HEK293 (cell line): Measurements from ENCODE around the gene CYB561D2.

Experiments
- BCL11B ChIP-seq: fragments of 450-650 bp; formaldehyde crosslinking; IDR thresholded peaks from 2 replicates; pipeline ENCODE4 v1.5.1; 2016; ENCODE audit warnings: low read depth, missing biosample characterization, missing genetic modification characterization
- IKZF3 ChIP-seq: fragments of 450-650 bp; IDR thresholded peaks from 2 replicates; pipeline ENCODE4 v1.5.0; 2018; ENCODE audit warnings: missing biosample characterization, mild to moderate bottlenecking, missing genetic modification characterization, moderate library complexity
- KLF10 ChIP-seq: fragments of 450-650 bp; IDR thresholded peaks from 2 replicates; pipeline ENCODE4 v1.5.1; 2018; ENCODE audit warnings: missing biosample characterization, mild to moderate bottlenecking, missing genetic modification characterization
- OVOL3 ChIP-seq: fragments of 450-650 bp; formaldehyde crosslinking; IDR thresholded peaks from 2 replicates; pipeline ENCODE4 v1.5.1; 2016; ENCODE audit warnings: missing biosample characterization, missing genetic modification characterization
- PRDM1 ChIP-seq: fragments of 450-650 bp; formaldehyde crosslinking; IDR thresholded peaks from 2 replicates; pipeline ENCODE4; 2016; ENCODE audit warnings: missing biosample characterization, missing genetic modification characterization
- REPIN1 ChIP-seq: fragments of 450-650 bp; formaldehyde crosslinking; IDR thresholded peaks from 2 replicates; pipeline ENCODE4 v1.5.1; 2017; ENCODE audit warnings: missing biosample characterization, missing genetic modification characterization, low read depth
- SP3 ChIP-seq: fragments of 450-650 bp; formaldehyde crosslinking; IDR thresholded peaks from 2 replicates; pipeline ENCODE4 v1.5.1; 2016; ENCODE audit warnings: missing biosample characterization, missing genetic modification characterization
- TRIM28 ChIP-seq: IDR thresholded peaks from 2 replicates; pipeline ENCODE4 v1.6.1; 2011; ENCODE audit warnings: low read length, control low read depth, borderline replicate concordance
- YY1 ChIP-seq: fragments of 450-650 bp; formaldehyde crosslinking; IDR thresholded peaks from 2 replicates; pipeline ENCODE4 v1.5.1; 2018; ENCODE audit warnings: missing biosample characterization, missing genetic modification characterization
- YY2 ChIP-seq: fragments of 450-650 bp; formaldehyde crosslinking; IDR thresholded peaks from 2 replicates; pipeline ENCODE4 v1.5.1; 2016; ENCODE audit warnings: missing biosample characterization, missing genetic modification characterization
- ZBTB26 ChIP-seq: fragments of 450-650 bp; formaldehyde crosslinking; optimal IDR thresholded peaks from 2 replicates; pipeline ENCODE3; 2016; ENCODE audit warnings: missing biosample characterization, mild to moderate bottlenecking, missing genetic modification characterization
- ZBTB44 ChIP-seq: fragments of 450-650 bp; IDR thresholded peaks from 2 replicates; pipeline ENCODE4 v1.5.1; 2018; ENCODE audit warnings: missing biosample characterization, mild to moderate bottlenecking, missing genetic modification characterization
- ZBTB48 ChIP-seq: fragments of 450-650 bp; formaldehyde crosslinking; IDR thresholded peaks from 2 replicates; pipeline ENCODE4 v1.5.1; 2016; ENCODE audit warnings: missing biosample characterization, missing genetic modification characterization
- ZEB2 ChIP-seq: fragments of 450-650 bp; formaldehyde crosslinking; IDR thresholded peaks from 2 replicates; pipeline ENCODE4 v1.5.1; 2016; ENCODE audit warnings: missing biosample characterization, missing genetic modification characterization
- ZFP69B ChIP-seq: fragments of 450-650 bp; formaldehyde crosslinking; IDR thresholded peaks from 2 replicates; pipeline ENCODE4 v1.5.1; 2016; ENCODE audit warnings: missing biosample characterization, missing genetic modification characterization
- ZNF10 ChIP-seq: fragments of 450-650 bp; formaldehyde crosslinking; IDR thresholded peaks from 2 replicates; pipeline ENCODE4 v1.5.1; 2017; ENCODE audit warnings: missing biosample characterization, missing genetic modification characterization
- ZNF169 ChIP-seq: fragments of 450-650 bp; formaldehyde crosslinking; IDR thresholded peaks from 2 replicates; pipeline ENCODE4 v1.5.1; 2016; ENCODE audit warnings: missing biosample characterization, missing genetic modification characterization
- ZNF202 ChIP-seq: fragments of 450-650 bp; formaldehyde crosslinking; IDR thresholded peaks from 2 replicates; pipeline ENCODE4 v1.5.1; 2016; ENCODE audit warnings: missing biosample characterization, missing genetic modification characterization, borderline replicate concordance
- ZNF221 ChIP-seq: fragments of 450-650 bp; formaldehyde crosslinking; IDR thresholded peaks from 2 replicates; pipeline ENCODE4 v1.5.1; 2017; ENCODE audit warnings: missing biosample characterization, missing genetic modification characterization, borderline replicate concordance
- ZNF223 ChIP-seq: fragments of 450-650 bp; formaldehyde crosslinking; IDR thresholded peaks from 2 replicates; pipeline ENCODE4 v1.5.1; 2016; ENCODE audit warnings: missing biosample characterization, missing genetic modification characterization
- ZNF350 ChIP-seq: fragments of 450-650 bp; formaldehyde crosslinking; IDR thresholded peaks from 2 replicates; pipeline ENCODE4 v1.5.0; 2017; ENCODE audit warnings: missing biosample characterization, mild to moderate bottlenecking, missing genetic modification characterization
- ZNF366 ChIP-seq: fragments of 450-650 bp; formaldehyde crosslinking; conservative IDR thresholded peaks from 2 replicates; pipeline ENCODE4 v1.5.1; 2016; ENCODE audit warnings: missing biosample characterization, missing genetic modification characterization
- ZNF391 ChIP-seq: fragments of 450-650 bp; formaldehyde crosslinking; IDR thresholded peaks from 2 replicates; pipeline ENCODE4 v1.5.1; 2016; ENCODE audit warnings: low read depth, missing biosample characterization, missing genetic modification characterization, borderline replicate concordance
- ZNF404 ChIP-seq: fragments of 450-650 bp; formaldehyde crosslinking; IDR thresholded peaks from 2 replicates; pipeline ENCODE4 v1.5.1; 2017; ENCODE audit warnings: missing biosample characterization, missing genetic modification characterization
- ZNF423 ChIP-seq: fragments of 450-650 bp; formaldehyde crosslinking; IDR thresholded peaks from 2 replicates; pipeline ENCODE4 v1.5.1; 2016; ENCODE audit warnings: missing biosample characterization, missing genetic modification characterization
- ZNF514 ChIP-seq: fragments of 450-650 bp; formaldehyde crosslinking; IDR thresholded peaks from 2 replicates; pipeline ENCODE4 v1.5.1; 2016; ENCODE audit warnings: missing biosample characterization, missing genetic modification characterization
- ZNF596 ChIP-seq: fragments of 450-650 bp; IDR thresholded peaks from 2 replicates; pipeline ENCODE4 v1.5.0; 2018; ENCODE audit warnings: missing biosample characterization, mild to moderate bottlenecking, missing genetic modification characterization, moderate library complexity
- ZNF621 ChIP-seq: fragments of 450-650 bp; formaldehyde crosslinking; IDR thresholded peaks from 2 replicates; pipeline ENCODE4 v1.5.1; 2017; ENCODE audit warnings: missing biosample characterization, missing genetic modification characterization
- ZNF645 ChIP-seq: fragments of 450-650 bp; formaldehyde crosslinking; IDR thresholded peaks from 2 replicates; pipeline ENCODE4; 2016; ENCODE audit warnings: missing biosample characterization, missing genetic modification characterization
- ZNF654 ChIP-seq: fragments of 450-650 bp; formaldehyde crosslinking; IDR thresholded peaks from 2 replicates; pipeline ENCODE4 v1.5.1; 2016; ENCODE audit warnings: low read depth, missing biosample characterization, missing genetic modification characterization
- ZNF664 ChIP-seq: fragments of 450-650 bp; formaldehyde crosslinking; IDR thresholded peaks from 2 replicates; pipeline ENCODE4 v1.5.1; 2016; ENCODE audit warnings: missing biosample characterization, missing genetic modification characterization
- ZNF670 ChIP-seq: fragments of 450-650 bp; formaldehyde crosslinking; IDR thresholded peaks from 2 replicates; pipeline ENCODE4 v1.5.1; 2016; ENCODE audit warnings: missing biosample characterization, missing genetic modification characterization, low read depth
- ZNF692 ChIP-seq: fragments of 450-650 bp; formaldehyde crosslinking; IDR thresholded peaks from 2 replicates; pipeline ENCODE4 v1.5.1; 2016; ENCODE audit warnings: missing biosample characterization, missing genetic modification characterization
- ZNF776 ChIP-seq: fragments of 450-650 bp; formaldehyde crosslinking; IDR thresholded peaks from 2 replicates; pipeline ENCODE4 v1.5.0; 2017; ENCODE audit warnings: missing biosample characterization, missing genetic modification characterization, borderline replicate concordance
- ZNF791 ChIP-seq: fragments of 450-650 bp; formaldehyde crosslinking; IDR thresholded peaks from 2 replicates; pipeline ENCODE4 v1.5.1; 2016; ENCODE audit warnings: missing biosample characterization, missing genetic modification characterization

CYB561D2 gene

GRCh38 chr3:50350527-50351322 lies at the start of gene CYB561D2, which contains the start of gene NPRL2 (continued):
- TF ChIP-seq KLF10 (tag by site-specific recombination): peak; percentile 77
- TF ChIP-seq ZNF223 (tag by site-specific recombination): no peak
- peak; percentile 44; the same call in 1 of the 2 replicates for TF ChIP-seq YY1 (tag by site-specific recombination)
- no peak for TF ChIP-seq ZNF202 (tag by site-specific recombination)
- TF ChIP-seq BCL11B: no peak
- TF ChIP-seq YY2 (tag by site-specific recombination): peak; percentile 32; the same call in 1 of the 2 replicates
- no peak for TF ChIP-seq ZNF391 (tag by site-specific recombination)
- no peak for TF ChIP-seq OVOL3 (tag by site-specific recombination)
- no peak for TF ChIP-seq ZNF514
- TF ChIP-seq ZNF596: no peak
- no peak for TF ChIP-seq ZBTB48 (tag by site-specific recombination)
- TF ChIP-seq ZNF350 (tag by site-specific recombination): no peak
- TF ChIP-seq ZNF366 (tag by site-specific recombination): no peak
- 0 out of 2 replicates have a peak, but pooled peaks have one; percentile 22 for TF ChIP-seq ZFP69B (tag by site-specific recombination)
- peak; percentile 95 for TF ChIP-seq SP3 (tag by site-specific recombination)
- no peak for TF ChIP-seq ZNF621 (tag by site-specific recombination)
- TF ChIP-seq ZBTB26 (tag by site-specific recombination): peak; percentile 79
- no peak for TF ChIP-seq ZNF10 (tag by site-specific recombination)
- TF ChIP-seq ZNF404 (tag by site-specific recombination): no peak
- peak; percentile 60; the same call in 1 of the 2 replicates for TF ChIP-seq ZEB2 (tag by site-specific recombination)
- peak; percentile 74 for TF ChIP-seq ZNF692
- TF ChIP-seq ZNF670: no peak
- TF ChIP-seq ZNF654: no peak
- TF ChIP-seq ZNF776 (tag by site-specific recombination): no peak
- TF ChIP-seq ZNF791: no peak
- TF ChIP-seq ZNF645 (tag by site-specific recombination): no peak
- TF ChIP-seq REPIN1 (tag by site-specific recombination): no peak
- no peak for TF ChIP-seq ZNF169
- TF ChIP-seq PRDM1 (tag by site-specific recombination): no peak
- peak; percentile 75; the same call in 1 of the 2 replicates for TF ChIP-seq TRIM28
- TF ChIP-seq IKZF3 (tag by site-specific recombination): no peak
- TF ChIP-seq ZBTB44 (tag by site-specific recombination): no peak
- TF ChIP-seq ZNF664 (tag by site-specific recombination): no peak
- no peak for TF ChIP-seq ZNF423 (tag by site-specific recombination)
- TF ChIP-seq ZNF221 (tag by site-specific recombination): no peak
